G401.6 (cell line): ENCODE data around the gene NUDT10.
"Not testable (repeated sequence)": the region's sequence is repeated elsewhere in the genome, so short reads cannot be mapped to it uniquely, and the experiment has no call there.

Source experiments
- FAIRE-seq: peaks from 2 replicates; lab custom pipeline; 2012; peaks lifted over from hg19 to GRCh38; lab: Jason Lieb, UNC

Gene NUDT10

GRCh38 chrX:51332188-51332942 is at the start of gene NUDT10:
NUDT10 (plus strand) TSS chrX:51332822; CDS start chrX:51332966, 144 bp downstream.
- FAIRE-seq, result no peak

GRCh38 chrX:51292421-51292820 is 40.2 kb upstream of the NUDT10 start:
- no peak for FAIRE-seq

DNA sequence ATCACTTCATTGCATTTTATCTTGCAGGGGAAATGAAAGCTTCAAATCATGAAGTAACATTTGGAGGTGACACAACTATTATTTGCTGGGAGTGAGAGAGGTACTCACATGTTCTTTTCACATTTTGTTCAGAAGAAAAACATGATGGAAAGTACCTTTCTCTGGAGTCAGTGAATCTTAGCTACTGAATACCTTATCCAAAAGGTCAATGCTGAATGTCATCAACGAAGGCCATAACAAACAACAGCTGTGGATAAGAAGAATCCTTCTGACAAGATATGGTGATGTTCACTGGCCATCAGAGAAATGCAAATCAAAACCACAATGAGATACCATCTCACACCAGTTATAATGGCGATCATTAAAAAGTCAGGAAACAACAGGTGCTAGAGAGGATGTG is 36.5 kb upstream of the NUDT10 start:
- no peak for FAIRE-seq

GRCh38 chrX:51316271-51316670 is 16.4 kb upstream of the NUDT10 start:
- FAIRE-seq, result no peak

DNA sequence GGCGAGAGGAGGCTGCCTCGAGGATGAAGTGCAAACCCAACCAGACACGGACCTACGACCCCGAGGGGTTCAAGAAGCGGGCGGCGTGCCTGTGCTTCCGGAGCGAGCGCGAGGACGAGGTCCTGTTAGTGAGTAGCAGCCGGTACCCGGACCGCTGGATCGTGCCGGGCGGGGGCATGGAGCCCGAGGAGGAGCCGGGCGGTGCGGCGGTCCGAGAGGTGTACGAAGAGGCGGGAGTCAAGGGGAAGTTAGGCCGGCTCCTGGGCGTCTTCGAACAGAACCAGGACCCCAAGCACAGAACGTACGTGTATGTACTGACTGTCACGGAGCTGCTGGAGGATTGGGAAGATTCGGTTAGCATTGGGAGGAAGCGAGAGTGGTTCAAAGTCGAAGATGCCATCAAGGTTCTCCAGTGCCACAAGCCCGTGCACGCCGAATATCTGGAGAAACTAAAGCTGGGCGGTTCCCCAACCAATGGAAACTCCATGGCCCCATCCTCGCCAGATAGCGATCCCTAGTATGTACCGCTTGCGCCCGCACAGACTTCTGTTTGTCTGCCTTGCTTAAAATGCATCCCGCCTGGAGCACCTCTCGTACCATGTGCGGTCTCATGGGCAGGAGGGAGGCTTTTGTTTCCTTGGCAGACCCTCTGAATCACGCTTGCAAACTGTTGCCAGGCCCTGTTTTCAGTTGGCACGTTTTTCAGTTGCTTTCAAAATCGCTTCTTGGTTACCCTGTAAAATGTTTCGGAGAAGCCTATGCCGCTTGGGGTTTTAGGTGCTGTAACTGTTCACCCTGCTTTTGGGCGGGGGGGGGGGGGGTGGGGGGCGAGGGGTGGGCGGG is 542 bp downstream of the NUDT10 start:
- FAIRE-seq, result not testable (repeated sequence)

- no peak for FAIRE-seq
Measured at GRCh38 chrX:51334276-51334675, 1.7 kb downstream of the NUDT10 start.

DNA sequence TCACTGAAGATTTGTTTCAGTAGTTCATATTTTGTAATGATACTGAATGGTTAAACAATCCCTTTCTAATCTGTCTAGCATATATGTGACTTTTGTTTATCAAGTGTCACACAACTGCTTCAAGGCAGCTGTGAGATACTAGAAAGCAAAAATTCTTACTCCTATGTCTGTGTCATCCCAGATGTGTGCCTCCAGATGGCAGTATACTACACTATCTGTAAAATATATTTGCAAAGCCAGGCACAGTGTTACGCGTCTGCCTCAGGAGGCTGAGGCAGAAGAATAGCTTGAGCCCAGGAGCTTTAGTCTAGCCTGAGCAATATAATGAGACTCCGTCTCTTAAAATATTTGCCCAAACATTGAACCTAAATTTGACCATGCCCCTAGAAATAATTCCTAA is 4.0 kb downstream of the NUDT10 start:
- FAIRE-seq, result no peak

DNA sequence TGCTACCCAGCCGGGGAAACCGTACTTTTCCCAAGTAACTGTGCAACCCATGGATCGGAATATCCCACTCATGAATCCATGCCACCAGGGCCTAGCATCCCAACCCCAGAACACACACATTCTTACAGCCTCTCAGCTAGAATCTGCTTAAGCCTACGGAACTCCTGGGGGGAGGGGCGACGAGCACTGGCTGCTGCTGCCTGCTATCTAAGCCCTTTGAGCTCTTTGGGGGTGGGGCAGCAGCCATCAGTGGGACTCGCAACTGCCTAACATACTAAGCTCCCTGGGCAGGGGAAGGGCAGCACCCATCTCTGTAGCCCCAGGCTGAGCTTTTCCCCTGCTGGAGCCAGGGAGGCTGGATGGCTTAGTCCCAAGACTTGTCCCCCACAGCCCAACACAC is 28.6 kb downstream of the NUDT10 start:
- FAIRE-seq, result no peak

GRCh38 chrX:51376672-51377071 is 44.0 kb downstream of the NUDT10 start:
- FAIRE-seq, result no peak
